GM19238 (cell line): ENCODE results near the gene MCCD1.

ENCODE experiments used
- DNase-seq: peaks from one replicate; pipeline ENCODE4 v3.0.0; 2011; ENCODE audit warnings: low spot score; ENCODE audit not compliant: insufficient read length

MCCD1 gene

GRCh38 chr6:31510007-31510406 lies 18.8 kb upstream of the MCCD1 start:
- DNase-seq: no peak

DNA sequence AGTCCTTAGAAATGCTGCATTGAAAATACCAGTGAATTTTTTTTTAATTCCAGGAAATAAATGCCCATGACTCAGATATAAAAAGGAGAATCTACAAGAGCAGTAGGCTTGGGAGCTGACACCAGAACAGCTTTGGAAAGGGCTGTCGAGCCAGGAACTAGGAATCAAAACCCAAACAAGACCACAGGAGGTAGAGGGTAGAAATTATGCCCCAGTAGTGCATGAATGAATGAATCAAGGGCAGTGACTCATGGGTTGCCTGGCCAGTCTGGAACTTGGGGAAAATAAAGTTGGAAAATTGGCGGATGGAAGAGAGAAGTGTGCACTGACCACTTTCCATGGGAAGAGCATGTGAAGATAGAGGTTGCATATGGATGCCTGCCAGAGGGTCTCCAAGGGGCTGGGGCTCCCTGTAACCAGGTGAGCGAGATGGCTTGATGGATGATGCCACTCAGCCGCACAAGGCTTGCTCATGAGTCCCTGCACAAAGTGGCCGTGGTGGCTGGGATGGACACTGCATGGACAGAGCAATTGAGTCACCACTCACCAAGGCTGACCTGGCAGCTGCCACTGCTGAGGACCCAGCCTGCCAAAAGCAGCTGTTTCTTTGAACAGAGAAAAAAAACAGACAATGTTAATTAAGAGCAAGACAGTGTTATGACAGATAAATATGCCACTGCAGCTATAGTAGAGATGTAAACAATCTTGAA lies 15.2 kb upstream of the MCCD1 start:
- DNase-seq: no peak

GRCh38 chr6:31521835-31522234 lies 6.9 kb upstream of the MCCD1 start:
- DNase-seq: no peak

- DNase-seq: no peak
These were observed 3.2 kb upstream of the MCCD1 start for GRCh38 chr6:31525553-31525931.

- DNase-seq: no peak
These were observed 2.7 kb upstream of the MCCD1 start for GRCh38 chr6:31525932-31526591.

DNA sequence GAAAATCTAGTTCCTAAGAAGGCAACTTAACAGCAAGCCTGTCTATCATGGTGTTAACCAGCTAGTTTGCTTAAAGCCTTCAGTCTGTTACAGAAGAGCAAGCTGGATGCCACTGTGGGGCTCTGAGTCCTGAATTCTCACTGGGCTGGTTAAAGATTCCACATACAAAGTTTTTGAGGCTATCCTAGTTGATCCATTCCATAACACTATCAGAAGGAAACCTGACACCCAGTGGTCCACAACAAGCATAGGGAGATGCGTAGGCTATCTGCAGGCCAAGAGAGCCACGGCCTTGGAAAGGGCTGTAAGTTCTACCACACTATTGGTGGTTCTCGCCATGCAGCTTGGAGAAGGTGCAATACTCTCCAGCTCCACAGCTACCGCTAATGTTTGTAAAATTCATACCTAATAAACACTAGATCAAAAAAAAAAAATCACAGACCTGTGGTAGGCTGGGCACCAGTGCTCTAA lies 420 bp upstream of the MCCD1 start:
- DNase-seq: no peak

DNA sequence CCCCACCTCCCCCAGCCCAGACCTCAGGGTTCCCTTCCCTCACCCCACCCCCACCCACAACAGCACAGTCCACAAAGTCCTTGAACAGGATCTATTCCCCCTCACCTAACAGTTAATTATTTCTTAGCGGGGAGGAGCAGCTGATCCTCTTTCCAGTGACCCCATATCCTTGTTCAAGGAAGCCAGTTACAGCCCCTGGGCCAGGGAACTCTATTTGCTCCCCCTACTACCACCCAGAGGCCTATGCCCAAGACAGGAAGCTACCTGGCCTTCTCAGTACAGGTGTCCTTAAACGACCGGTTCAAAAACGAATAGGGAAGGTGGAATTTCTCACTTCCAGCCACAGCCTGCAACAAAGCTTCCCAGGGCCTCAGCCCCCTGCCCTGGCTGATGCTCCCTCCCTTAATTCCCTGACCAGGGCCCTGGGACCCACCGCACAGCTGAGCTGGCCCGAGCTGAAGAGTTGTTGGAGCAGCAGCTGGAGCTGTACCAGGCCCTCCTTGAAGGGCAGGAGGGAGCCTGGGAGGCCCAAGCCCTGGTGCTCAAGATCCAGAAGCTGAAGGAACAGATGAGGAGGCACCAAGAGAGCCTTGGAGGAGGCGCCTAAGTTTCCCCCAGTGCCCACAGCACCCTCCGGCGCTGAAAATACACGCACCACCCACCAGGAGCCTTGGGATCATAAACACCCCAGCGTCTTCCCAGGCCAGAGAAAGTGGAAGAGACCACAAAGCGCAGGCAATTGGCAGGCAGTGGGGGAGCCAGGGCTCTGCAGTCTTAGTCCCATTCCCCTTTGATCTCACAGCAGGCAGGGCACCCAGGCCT lies 778 bp downstream of the MCCD1 start:
- DNase-seq: no peak

- DNase-seq: no peak
These were observed 1.9 kb downstream of the MCCD1 start for GRCh38 chr6:31530659-31531058.

DNA sequence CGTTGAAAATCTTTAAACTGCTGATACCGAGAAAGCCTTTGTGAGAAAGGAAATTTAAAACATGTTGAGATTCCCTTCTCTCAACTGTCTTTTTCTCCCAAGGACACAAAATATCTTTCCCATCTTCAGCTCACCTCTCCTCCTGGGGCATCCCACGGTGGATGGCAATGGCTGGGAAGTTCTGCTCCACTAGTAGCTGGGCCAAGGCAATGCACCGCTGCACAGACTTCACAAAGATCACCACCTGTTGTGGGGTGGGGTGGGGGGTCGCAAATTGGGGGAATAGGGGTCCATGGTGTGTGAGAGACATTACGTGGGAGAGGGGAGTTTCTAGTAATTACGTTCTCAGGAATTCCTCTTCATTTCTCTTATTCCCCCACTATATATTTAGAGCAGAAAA lies 2.4 kb downstream of the MCCD1 start:
- no peak for DNase-seq

- no peak for DNase-seq
These were observed 3.2 kb downstream of the MCCD1 start for GRCh38 chr6:31531771-31532643.

DNA sequence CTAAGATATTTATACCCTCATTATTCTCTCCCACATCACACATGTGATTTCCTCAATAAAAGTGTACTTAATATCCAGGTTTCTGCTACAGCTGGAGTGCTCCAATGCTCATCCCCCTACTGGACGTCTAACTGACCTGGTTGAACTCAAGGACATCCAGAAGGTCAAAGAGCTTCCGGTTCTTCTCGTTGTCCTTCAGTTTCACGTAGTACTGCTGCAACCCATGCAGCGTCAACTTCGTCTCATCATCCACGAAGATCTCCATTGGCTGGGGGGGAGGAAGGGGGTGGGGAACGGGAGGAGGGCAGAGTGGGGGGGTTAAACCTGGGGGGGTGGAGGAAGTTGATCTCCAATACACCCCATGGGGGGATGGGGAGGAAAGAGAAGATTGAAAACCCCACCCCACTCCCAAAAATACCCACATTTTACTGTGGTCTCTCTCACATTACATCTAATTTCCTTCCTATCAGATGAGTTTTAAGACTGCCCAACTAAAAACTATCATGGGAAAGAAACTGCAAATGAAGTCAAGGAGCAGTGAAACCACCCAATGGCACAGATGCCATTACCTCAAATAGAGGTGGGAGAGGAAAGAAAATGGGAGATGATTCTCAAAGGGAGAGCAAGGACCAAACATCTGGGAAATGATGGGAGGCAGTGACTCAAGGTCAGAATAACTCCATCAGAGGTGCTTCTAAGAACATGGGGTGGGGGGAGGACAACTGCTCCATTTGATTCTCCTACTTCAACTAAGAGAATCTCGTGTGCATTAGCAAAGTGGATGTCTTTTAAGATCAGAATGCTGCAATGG lies 4.1 kb downstream of the MCCD1 start:
- no peak for DNase-seq

- DNase-seq: no peak
These were observed 4.7 kb downstream of the MCCD1 start for GRCh38 chr6:31533455-31533841.

DNA sequence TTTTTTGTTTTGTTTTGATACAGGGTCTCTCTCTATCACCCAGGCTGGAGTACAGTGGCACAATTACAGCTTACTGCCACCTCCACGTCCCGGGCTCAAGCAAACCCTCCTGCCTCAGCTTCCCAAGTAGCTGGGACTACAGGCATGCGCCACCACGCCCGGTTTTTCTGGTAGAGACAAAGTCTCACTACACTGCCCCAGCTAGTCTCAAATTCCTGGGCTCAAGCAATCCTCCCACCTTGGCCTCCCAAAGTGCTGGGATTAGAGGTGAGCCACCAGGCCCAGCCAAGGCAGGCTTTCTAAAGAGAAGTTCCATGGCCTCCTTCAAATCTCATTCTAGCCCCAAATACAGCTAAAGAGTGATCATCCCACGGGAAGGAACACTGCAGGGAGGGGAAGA lies 5.2 kb downstream of the MCCD1 start:
- no peak for DNase-seq

GRCh38 chr6:31534521-31535040 lies 5.8 kb downstream of the MCCD1 start:
- no peak for DNase-seq

GRCh38 chr6:31535538-31536324 lies 7.0 kb downstream of the MCCD1 start:
- no peak for DNase-seq

DNA sequence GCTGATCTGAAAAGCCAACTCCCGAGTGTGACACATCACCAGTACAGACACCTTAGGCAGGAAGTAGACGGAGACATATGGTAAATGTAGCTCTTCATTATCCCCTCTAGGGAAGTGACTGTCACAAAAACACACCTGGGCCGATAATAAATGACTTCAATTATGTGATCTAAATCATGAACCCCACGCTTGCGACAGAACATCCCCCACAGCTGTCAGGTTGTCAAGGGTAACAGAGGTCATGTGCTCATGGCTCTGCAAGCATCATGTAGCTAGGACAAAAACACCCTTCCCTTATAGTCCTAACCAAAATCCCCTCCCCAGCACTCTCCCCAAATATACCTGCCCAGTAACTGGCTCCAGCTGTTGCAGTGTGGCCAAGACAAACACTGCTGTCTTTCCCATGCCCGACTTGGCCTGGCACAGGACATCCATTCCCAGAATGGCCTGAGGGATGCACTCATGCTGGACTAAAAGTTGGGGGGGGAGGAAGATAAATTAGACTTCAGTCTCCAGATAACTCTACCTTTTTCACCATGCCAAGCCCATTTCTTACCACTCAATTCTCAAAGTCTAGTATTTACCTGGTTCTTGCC lies 10.1 kb downstream of the MCCD1 start:
- DNase-seq: no peak

DNA sequence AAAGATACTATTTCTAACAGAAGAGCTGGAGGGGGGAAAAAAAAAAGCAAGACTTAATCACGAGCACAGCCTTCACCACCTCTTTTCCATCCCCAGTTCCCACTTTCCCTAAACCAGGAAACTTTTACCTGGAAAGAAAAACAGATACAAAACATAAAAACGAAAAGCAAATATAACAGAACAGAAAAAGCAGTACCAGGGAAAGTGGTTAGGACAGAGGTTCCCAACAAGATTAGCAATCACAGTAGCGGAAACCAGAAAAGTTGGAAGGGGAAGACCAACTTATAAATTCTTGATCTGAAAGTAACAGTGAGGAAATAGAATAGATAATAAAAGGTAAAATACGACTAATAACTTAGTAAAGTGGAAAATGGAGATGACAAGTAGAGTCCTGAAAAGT lies 11.9 kb downstream of the MCCD1 start:
- no peak for DNase-seq

GRCh38 chr6:31541059-31541657 lies 12.4 kb downstream of the MCCD1 start:
- DNase-seq: no peak
